Measurements from ENCODE around the gene LY86.

LY86 gene

GRCh38 chr6:6683969-6684833, 95.7 kb downstream of the LY86 start:
- DNase-seq: no peak

GRCh38 chr6:6685249-6686040, 96.9 kb downstream of the LY86 start:
- DNase-seq: no peak

GRCh38 chr6:6686176-6686575, 97.7 kb downstream of the LY86 start:
- DNase-seq: no peak

GRCh38 chr6:6686748-6687601, 98.5 kb downstream of the LY86 start:
- DNase-seq: no peak

GRCh38 chr6:6688283-6688682, 99.8 kb downstream of the LY86 start:
- no peak for DNase-seq

GRCh38 chr6:6688951-6689350, 100.4 kb downstream of the LY86 start:
- DNase-seq: no peak

GRCh38 chr6:6689400-6690143, 101.1 kb downstream of the LY86 start:
- DNase-seq: no peak

GRCh38 chr6:6690144-6690483, 101.6 kb downstream of the LY86 start:
- DNase-seq: no peak

GRCh38 chr6:6694368-6694780, 105.9 kb downstream of the LY86 start:
- no peak for DNase-seq

GRCh38 chr6:6694825-6695624, 106.5 kb downstream of the LY86 start:
- no peak for DNase-seq

GRCh38 chr6:6695625-6696276, 107.2 kb downstream of the LY86 start:
- DNase-seq: no peak

- no peak for DNase-seq
Observed at GRCh38 chr6:6696867-6697531, 108.5 kb downstream of the LY86 start.

GRCh38 chr6:6697620-6698019, 109.1 kb downstream of the LY86 start:
- DNase-seq: no peak

GRCh38 chr6:6699741-6700367, 111.3 kb downstream of the LY86 start:
- no peak for DNase-seq

GRCh38 chr6:6700407-6701270, 112.1 kb downstream of the LY86 start:
- DNase-seq: no peak

GRCh38 chr6:6701864-6702263, 113.3 kb downstream of the LY86 start:
- DNase-seq: no peak

- DNase-seq: no peak
Observed at GRCh38 chr6:6703699-6704098, 115.2 kb downstream of the LY86 start.

Data from GOT3 (cell line).